PC-9 (cell line): Measurements from ENCODE around the gene RPTOR. TPM values are rescaled to one million over a fixed set of nuclear protein-coding genes. Genes with fewer than 3 reads are reported as not detected.
"Not testable (repeated sequence)": the region's sequence is repeated elsewhere in the genome, so short reads cannot be mapped to it uniquely, and the experiment has no call there.

Experiments
- BruUV-seq: library from RNA; stranded (reverse); fragments of 400-500 nt; replicated peaks from 2 replicates; lab custom pipeline; 2021; lab: Mats Ljungman, UMichigan
- CTCF ChIA-PET: fragments of 300-600 bp; sonication (Branson Sonifier 250); formaldehyde crosslinking; loops from one replicate; lab custom pipeline; 2022; ENCODE audit warnings: antibody characterized with exemption; lab: Charles Lee
- POLR2A ChIA-PET: fragments of 300-600 bp; sonication (Branson Sonifier 250); formaldehyde crosslinking; loops from one replicate; lab custom pipeline; 2022; ENCODE audit warnings: antibody characterized with exemption; ENCODE audit not compliant: unreplicated experiment; lab: Charles Lee
- DNase-seq, 2 experiments: peaks; one replicate each; pipeline versions ENCODE4 v3.0.0 to v3.0.0-alpha.2; 2015 to 2022; ENCODE audit warnings: mixed read lengths in 1 of 2
- H2AFZ ChIP-seq: fragments of 200-600 bp; sonication (generic); 2 replicates; pipeline ENCODE4 v1.8.1; 2017; ENCODE audit warnings: antibody characterized with exemption
- H3F3A ChIP-seq: fragments of 200-600 bp; sonication (generic); 2 replicates; pipeline ENCODE4 v1.8.1; 2017; ENCODE audit warnings: antibody characterized with exemption, mild to moderate bottlenecking, low read depth; ENCODE audit not compliant: insufficient read depth
- H3K27ac ChIP-seq: fragments of 200-600 bp; sonication (generic); 2 replicates; pipeline ENCODE4 v1.6.1; 2016; ENCODE audit warnings: mixed run types
- H3K27me3 ChIP-seq: fragments of 200-600 bp; sonication (generic); 2 replicates; pipeline ENCODE4 v1.6.1; 2016; ENCODE audit warnings: low read depth, mixed run types; ENCODE audit not compliant: insufficient read depth
- H3K36me3 ChIP-seq: fragments of 200-600 bp; sonication (generic); 2 replicates; pipeline ENCODE4 v1.6.1; 2016; ENCODE audit warnings: low read depth, mixed run types
- H3K4me1 ChIP-seq: fragments of 200-600 bp; sonication (generic); replicated peaks from 2 replicates; pipeline ENCODE4 v1.6.1; 2016; ENCODE audit warnings: mixed run types; ENCODE audit not compliant: insufficient read depth
- H3K4me2 ChIP-seq: fragments of 200-600 bp; sonication (generic); 2 replicates; pipeline ENCODE4 v1.6.1; 2017; ENCODE audit warnings: mixed run types
- H3K4me3 ChIP-seq: fragments of 200-600 bp; sonication (generic); 2 replicates; pipeline ENCODE4 v1.6.1; 2016; ENCODE audit warnings: mixed run types
- H3K79me2 ChIP-seq: fragments of 200-600 bp; sonication (generic); 2 replicates; pipeline ENCODE4 v1.6.1; 2017; ENCODE audit warnings: low read depth, mixed run types
- H3K9me2 ChIP-seq: fragments of 200-600 bp; sonication (generic); 2 replicates; pipeline ENCODE4 v1.8.1; 2017; ENCODE audit warnings: mild to moderate bottlenecking; ENCODE audit not compliant: insufficient read depth
- H3K9me3 ChIP-seq: fragments of 200-600 bp; sonication (generic); 2 replicates; pipeline ENCODE4 v1.8.1; 2016; ENCODE audit warnings: low read depth; ENCODE audit not compliant: insufficient read depth
- H4K20me1 ChIP-seq: fragments of 200-600 bp; sonication (generic); 2 replicates; pipeline ENCODE4 v1.8.1; 2017; ENCODE audit not compliant: insufficient read depth
- CTCF ChIP-seq: fragments of 200-600 bp; sonication (generic); conservative IDR thresholded peaks from 2 replicates; pipeline ENCODE4 v1.6.1; 2017; ENCODE audit warnings: mixed run types, antibody characterized with exemption, mild to moderate bottlenecking, moderate library complexity
- EZH2 ChIP-seq: fragments of 200-600 bp; sonication (generic); IDR thresholded peaks from 2 replicates; pipeline ENCODE4 v1.8.0; 2017; ENCODE audit warnings: antibody characterized with exemption, low read depth
- intact Hi-C: fragments of 100-400 bp; cut with micrococcal nuclease; formaldehyde crosslinking; loops from one replicate; pipeline ENCODE4 v1.10.0; 2022; ENCODE audit not compliant: unreplicated experiment
- total RNA-seq: library from RNA; stranded (reverse); gene quantifications from 2 replicates; pipeline ENCODE4 v1.2.3, GENCODE V29; 2021

Gene RPTOR
- total RNA-seq, 1 experiment from 2014 or later, result 50.8 TPM

GRCh38 chr17:80796430-80796861, 251.8 kb downstream of the RPTOR start:
- no TSS peak for BruUV-seq
- Histone ChIP-seq H3K9me3 (no peaks in the 10 kb centered on the region), H3K9me2 (no peaks in the 10 kb centered on the region), H3K4me2 (no peak overlapping the region), H3F3A (peaks cover 4% of the 10 kb centered on the region; the same call in 1 of the 2 replicates), H3K4me3 (no peak overlapping the region), H3K27ac (no peak overlapping the region), H3K36me3 (no peaks in the 10 kb centered on the region), H3K27me3 (no peaks in the 10 kb centered on the region), H3K4me1 (peaks cover 15% of the 10 kb centered on the region), H2AFZ (no peak overlapping the region), H3K79me2 (no peaks in the 10 kb centered on the region), H4K20me1 (no peaks in the 10 kb centered on the region)
- intact Hi-C loops, result no loop called here
- DNase-seq, result no peak
- CTCF ChIA-PET, result no interaction called here
- TF ChIP-seq EZH2 (no peak), CTCF (no peak)
- POLR2A ChIA-PET, result no interaction called here

GRCh38 chr17:80797222-80797621, 252.6 kb downstream of the RPTOR start:
- H3K79me2 ChIP-seq, H3K27ac ChIP-seq, H3K4me3 ChIP-seq, H3K9me2 ChIP-seq, CTCF ChIA-PET, DNase-seq, H3K9me3 ChIP-seq, intact Hi-C loops, H4K20me1 ChIP-seq, H3K4me1 ChIP-seq, H3K27me3 ChIP-seq, H2AFZ ChIP-seq, BruUV-seq, H3K4me2 ChIP-seq, H3F3A ChIP-seq, POLR2A ChIA-PET, H3K36me3 ChIP-seq: not testable (repeated sequence)

- H3K79me2 ChIP-seq, result no peaks in the 10 kb centered on the region
- no peak overlapping the region for H3K4me3 ChIP-seq
- intact Hi-C loops, result no loop called here
- TF ChIP-seq CTCF (no peak), EZH2 (no peak)
- H3K9me2 ChIP-seq, result no peaks in the 10 kb centered on the region
- ChIA-PET CTCF (no interaction called here), POLR2A (no interaction called here)
- no peak overlapping the region for H3K27ac ChIP-seq
- no peak overlapping the region for H2AFZ ChIP-seq
- H3K4me2 ChIP-seq, result no peak overlapping the region
- no peak for DNase-seq
- no TSS peak for BruUV-seq
- no peaks in the 10 kb centered on the region for H3F3A ChIP-seq
- no peaks in the 10 kb centered on the region for H3K27me3 ChIP-seq
- H3K4me1 ChIP-seq, result 0 out of 2 replicates have a peak, but pooled peaks cover under 1% of the 10 kb centered on the region
- no peaks in the 10 kb centered on the region for H4K20me1 ChIP-seq
- H3K9me3 ChIP-seq, result no peaks in the 10 kb centered on the region
- H3K36me3 ChIP-seq, result no peaks in the 10 kb centered on the region
Observed at GRCh38 chr17:80797741-80798594, 253.3 kb downstream of the RPTOR start.
